Tibial nerve (tissue), 4 donors: Measurements from ENCODE around the gene TBCD. TPM values are rescaled to one million over a fixed set of nuclear protein-coding genes. Genes with fewer than 3 reads are reported as not detected.
A peak's percentile ranks its signal among the peaks of the same experiment; 100 is the strongest.

Experiments
- DNase-seq, 2 donors: peaks; one replicate each; pipeline ENCODE4 v3.0.0-alpha.2; 2019; ENCODE audit warnings: low spot score in 2 of 2
- H3K27ac ChIP-seq, 4 donors: fragments of 200-600 bp; sonication (generic) in 3 of 4; one replicate each; pipeline ENCODE4 v1.5.1; 2017 to 2019; ENCODE audit warnings: mild to moderate bottlenecking in 1 of 4
- H3K27me3 ChIP-seq, 2 donors: fragments of 200-600 bp; sonication (generic) in 1 of 2; one replicate each; pipeline versions ENCODE4 v1.5.1 to v1.6.0; 2017 to 2019
- H3K36me3 ChIP-seq, 3 donors: fragments of 200-600 bp; sonication (generic); one replicate each; pipeline ENCODE4 v1.5.1; 2018 to 2019
- H3K4me1 ChIP-seq, 4 donors: fragments of 200-600 bp; sonication (generic) in 3 of 4; one replicate each; pipeline ENCODE4 v1.5.1; 2017 to 2019
- H3K4me3 ChIP-seq, 4 donors: fragments of 200-600 bp; sonication (generic) in 3 of 4; one replicate each; pipeline ENCODE4 v1.5.1; 2017 to 2019; ENCODE audit warnings: mild to moderate bottlenecking in 1 of 4, moderate library complexity in 1 of 4
- H3K9me3 ChIP-seq, 4 donors: fragments of 200-600 bp; sonication (generic) in 3 of 4; one replicate each; pipeline ENCODE4 v1.5.1; 2017 to 2019
- EP300 ChIP-seq, 2 donors: sonication (generic); formaldehyde crosslinking; IDR thresholded peaks; one replicate each; pipeline ENCODE4 v1.6.1; 2017; ENCODE audit warnings: antibody characterized with exemption in 2 of 2, mild to moderate bottlenecking in 1 of 2
- POLR2A ChIP-seq, 2 donors: fragments of 450-650 bp; IDR thresholded peaks; one replicate each; pipeline ENCODE4 v1.6.1; 2017; ENCODE audit warnings: antibody characterized with exemption in 2 of 2, mild to moderate bottlenecking in 2 of 2, moderate library complexity in 2 of 2
- WGBS, 2 donors: methylation state at CpG; one replicate each; pipeline ENCODE4 v1.1.5; 2018; 5-methylcytosine and 5-hydroxymethylcytosine counted together
- total RNA-seq, 4 donors: library from RNA; depleted of rRNA; stranded (reverse); fragments of >200 nt; gene quantifications; one replicate each; pipeline ENCODE4 v1.1.0, GENCODE V29; 2016
- TF ChIP-seq, protein P1 (sequence below), 5 experiments: fragments of 200-600 bp in 3 of 5; fragments of 450-650 bp in 2 of 5; sonication (generic) in 3 of 5; IDR thresholded peaks; one replicate each; pipeline ENCODE4 v1.5.1; 2016 to 2019; ENCODE audit warnings: antibody characterized with exemption in 5 of 5, mild to moderate bottlenecking in 3 of 5, moderate library complexity in 2 of 5

TBCD gene
- total RNA-seq, 4 donors from 2014 or later: 42.6 to 115 (median 87.9) TPM

DNA sequence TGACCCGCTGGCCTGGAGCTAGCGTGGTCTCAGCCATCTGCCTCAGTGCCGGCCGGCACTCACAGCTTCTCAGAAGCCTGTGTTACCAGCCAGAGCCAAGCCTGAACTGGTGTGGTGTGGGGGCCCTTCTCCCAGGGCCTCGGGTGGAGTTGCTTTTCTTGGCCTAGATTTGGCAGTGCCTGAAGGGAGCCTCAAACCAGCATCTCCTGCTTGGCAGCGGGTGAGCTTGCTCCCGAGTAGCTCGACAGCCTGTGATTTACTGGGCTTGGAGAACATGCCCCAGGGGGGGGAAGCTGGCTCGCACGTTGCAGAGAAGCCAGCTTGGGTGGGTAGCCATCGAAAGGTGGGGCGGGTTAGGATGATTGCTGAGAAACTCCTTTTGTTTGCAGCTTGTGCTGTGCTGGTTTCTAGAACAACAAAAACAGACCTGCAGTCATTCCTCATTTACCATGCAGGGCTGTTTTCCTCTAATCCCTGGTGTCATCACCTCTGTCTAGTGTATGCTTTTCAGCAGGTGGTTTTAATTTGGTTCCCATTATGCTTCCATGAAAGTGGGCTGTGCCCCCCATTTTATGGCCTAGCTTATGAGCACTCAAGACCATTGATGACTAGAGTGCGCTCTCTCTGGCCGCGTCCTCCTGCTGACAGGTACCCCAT is 42.2 kb downstream of the TBCD start:
- H3K27ac ChIP-seq: peak overlapping the region in 1 of 4 donors; percentile 46
- 53 to 88% methylated on average over 5 to 10 of the region's 15 CpGs for WGBS, 2 donors

GRCh38 chr17:82794781-82795482 is 43.1 kb downstream of the TBCD start:
- Histone ChIP-seq H3K4me3 (no peak overlapping the region), H3K9me3 (no peaks in the 10 kb centered on the region), H3K27me3 (no peaks in the 10 kb centered on the region), H3K36me3 (peaks cover 0 to 43% (median 0%) of the 10 kb centered on the region in 3 donors), H3K4me1 (peaks cover 0 to 24% (median 0%) of the 10 kb centered on the region in 4 donors), H3K27ac (peak overlapping the region in 1 of 4 donors; percentile 46)
- WGBS, 2 donors: 74 to 75% methylated on average over 18 of the region's 18 CpGs
- no peak for DNase-seq
- TF ChIP-seq, protein P1, sequence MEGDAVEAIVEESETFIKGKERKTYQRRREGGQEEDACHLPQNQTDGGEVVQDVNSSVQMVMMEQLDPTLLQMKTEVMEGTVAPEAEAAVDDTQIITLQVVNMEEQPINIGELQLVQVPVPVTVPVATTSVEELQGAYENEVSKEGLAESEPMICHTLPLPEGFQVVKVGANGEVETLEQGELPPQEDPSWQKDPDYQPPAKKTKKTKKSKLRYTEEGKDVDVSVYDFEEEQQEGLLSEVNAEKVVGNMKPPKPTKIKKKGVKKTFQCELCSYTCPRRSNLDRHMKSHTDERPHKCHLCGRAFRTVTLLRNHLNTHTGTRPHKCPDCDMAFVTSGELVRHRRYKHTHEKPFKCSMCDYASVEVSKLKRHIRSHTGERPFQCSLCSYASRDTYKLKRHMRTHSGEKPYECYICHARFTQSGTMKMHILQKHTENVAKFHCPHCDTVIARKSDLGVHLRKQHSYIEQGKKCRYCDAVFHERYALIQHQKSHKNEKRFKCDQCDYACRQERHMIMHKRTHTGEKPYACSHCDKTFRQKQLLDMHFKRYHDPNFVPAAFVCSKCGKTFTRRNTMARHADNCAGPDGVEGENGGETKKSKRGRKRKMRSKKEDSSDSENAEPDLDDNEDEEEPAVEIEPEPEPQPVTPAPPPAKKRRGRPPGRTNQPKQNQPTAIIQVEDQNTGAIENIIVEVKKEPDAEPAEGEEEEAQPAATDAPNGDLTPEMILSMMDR (IDR thresholded peaks at IDR 0.05): no peak
- TF ChIP-seq POLR2A (IDR thresholded peaks at IDR 0.05) (no peak), EP300 (IDR thresholded peaks at IDR 0.05) (no peak)

More for the DNA sequence above, 42.2 kb downstream of the TBCD start:
- no peak for DNase-seq
- no peak overlapping the region for H3K4me3 ChIP-seq
- H3K27me3 ChIP-seq: no peaks in the 10 kb centered on the region
- no peaks in the 10 kb centered on the region for H3K9me3 ChIP-seq
- H3K36me3 ChIP-seq: peaks cover 0 to 40% (median 0%) of the 10 kb centered on the region in 3 donors
- peaks cover 0 to 24% (median 0%) of the 10 kb centered on the region in 4 donors for H3K4me1 ChIP-seq
- no peak for TF ChIP-seq POLR2A (IDR thresholded peaks at IDR 0.05)
- TF ChIP-seq EP300 (IDR thresholded peaks at IDR 0.05): no peak
- TF ChIP-seq, protein P1 (IDR thresholded peaks at IDR 0.05): no peak

GRCh38 chr17:82795615-82796014 is 43.8 kb downstream of the TBCD start:
- H3K27me3 ChIP-seq: no peaks in the 10 kb centered on the region
- TF ChIP-seq, protein P1 (IDR thresholded peaks at IDR 0.05): no peak
- TF ChIP-seq EP300 (IDR thresholded peaks at IDR 0.05) (no peak), POLR2A (IDR thresholded peaks at IDR 0.05) (no peak)
- peak overlapping the region in 1 of 4 donors; percentile 46 for H3K27ac ChIP-seq
- peaks cover 0 to 24% (median 0%) of the 10 kb centered on the region in 4 donors for H3K4me1 ChIP-seq
- no peak for DNase-seq
- no peak overlapping the region for H3K4me3 ChIP-seq
- H3K9me3 ChIP-seq: no peaks in the 10 kb centered on the region
- WGBS, 2 donors: 76 to 93% methylated on average over 6 to 12 of the region's 14 CpGs
- H3K36me3 ChIP-seq: peaks cover 0 to 50% (median 0%) of the 10 kb centered on the region in 3 donors

DNA sequence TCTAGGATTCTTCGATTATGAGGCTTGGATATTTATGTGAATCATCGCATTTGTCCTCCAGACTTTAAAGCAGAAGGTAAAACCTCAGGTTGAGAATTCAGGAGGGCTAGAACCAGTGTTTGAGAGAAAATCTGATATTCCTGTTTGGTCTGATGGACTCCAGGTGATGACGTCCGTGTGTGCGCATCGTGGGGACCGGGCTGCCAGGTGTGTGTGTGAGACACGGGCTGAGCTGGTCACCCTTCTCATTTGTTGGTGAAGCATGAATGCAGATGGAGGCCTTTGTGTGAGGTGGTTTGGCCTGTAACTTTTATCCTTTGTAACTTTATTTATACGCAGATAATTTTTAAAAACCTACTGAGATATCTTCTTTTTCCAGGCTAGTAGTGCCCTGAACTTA is 45.2 kb downstream of the TBCD start:
- TF ChIP-seq EP300 (IDR thresholded peaks at IDR 0.05): no peak
- no peak for TF ChIP-seq POLR2A (IDR thresholded peaks at IDR 0.05)
- TF ChIP-seq, protein P1 (IDR thresholded peaks at IDR 0.05): no peak
- H3K27ac ChIP-seq: no peak overlapping the region
- H3K4me1 ChIP-seq: peaks cover 0 to 24% (median 0%) of the 10 kb centered on the region in 4 donors
- no peaks in the 10 kb centered on the region for H3K9me3 ChIP-seq
- WGBS, 2 donors: 94% methylated on average over 9 of the region's 9 CpGs
- no peak overlapping the region for H3K4me3 ChIP-seq
- peaks cover 0 to 47% (median 0%) of the 10 kb centered on the region in 3 donors for H3K36me3 ChIP-seq
- no peak for DNase-seq
- H3K27me3 ChIP-seq: no peaks in the 10 kb centered on the region

DNA sequence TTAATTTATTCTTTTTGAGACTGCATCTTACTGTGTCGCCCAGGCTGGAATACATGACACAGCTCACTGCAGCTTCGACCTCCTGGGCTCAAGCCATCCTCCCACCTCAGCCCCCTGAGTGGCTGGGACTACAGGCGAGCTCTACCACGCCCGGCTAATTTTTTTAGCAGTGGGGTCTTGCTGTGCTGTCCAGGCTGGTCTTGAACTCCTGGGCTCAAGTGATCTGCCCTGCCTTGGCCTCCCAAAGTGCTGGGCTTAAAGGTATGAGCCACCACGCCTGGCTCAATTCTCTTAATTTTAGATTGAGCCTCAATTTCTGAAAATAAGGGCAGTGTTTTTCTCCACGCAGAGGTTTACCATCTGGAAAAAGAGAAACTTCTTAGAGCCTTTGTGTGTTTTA is 46.9 kb downstream of the TBCD start:
- DNase-seq: no peak
- 96% methylated on average over 7 of the region's 7 CpGs for WGBS, 2 donors
- Histone ChIP-seq H3K36me3 (peaks cover 0 to 47% (median 0%) of the 10 kb centered on the region in 3 donors), H3K27me3 (no peaks in the 10 kb centered on the region), H3K4me3 (no peak overlapping the region), H3K4me1 (peaks cover 0 to 17% (median 0%) of the 10 kb centered on the region in 4 donors), H3K9me3 (no peaks in the 10 kb centered on the region), H3K27ac (no peak overlapping the region)
- TF ChIP-seq, protein P1 (IDR thresholded peaks at IDR 0.05): no peak
- TF ChIP-seq POLR2A (IDR thresholded peaks at IDR 0.05) (no peak), EP300 (IDR thresholded peaks at IDR 0.05) (no peak)
